OCI-LY1 (cell line): ENCODE data around the gene SUV39H1.

Experiments
- CTCF ChIP-seq: fragments of 200-600 bp; sonication (generic), shearing (Covaris generic); IDR thresholded peaks from 2 replicates; pipeline ENCODE4 v1.5.1; 2017; ENCODE audit warnings: mild to moderate bottlenecking, antibody characterized with exemption, low read length, moderate library complexity, mixed read lengths
- EZH2 ChIP-seq: fragments of 200-600 bp; sonication (generic), shearing (Covaris generic); IDR thresholded peaks from 2 replicates; pipeline ENCODE4 v1.8.0; 2017; ENCODE audit warnings: borderline replicate concordance, mixed run types, mild to moderate bottlenecking, antibody characterized with exemption, low read length, moderate library complexity, mixed read lengths

- TF ChIP-seq EZH2 (no peak), CTCF (no peak)
These were observed 32.4 kb upstream of the SUV39H1 start for GRCh38 chrX:48664156-48664555.
